ENCODE data around the gene KCNJ6.

DNA sequence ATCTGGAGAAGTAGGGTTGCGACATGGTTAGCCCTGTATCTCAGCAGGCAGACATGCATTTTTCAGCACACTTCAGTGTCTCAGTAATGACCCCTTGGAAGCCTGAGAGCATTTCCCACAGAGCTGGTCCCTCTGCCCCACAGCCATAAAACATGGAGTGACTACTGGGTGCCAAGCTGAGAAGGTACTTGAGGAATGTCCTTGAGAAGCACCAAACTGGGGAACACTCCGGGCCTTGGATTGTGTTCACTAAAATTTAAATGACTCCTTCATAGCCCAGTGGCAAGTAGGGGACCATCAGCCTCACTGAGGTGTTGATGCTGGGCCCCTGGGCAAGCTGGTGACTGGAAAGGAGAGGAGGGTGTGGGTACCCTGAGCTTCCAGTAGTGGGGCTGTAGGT, 54.7 kb downstream of the KCNJ6 start:
- TF ChIP-seq, protein P1, sequence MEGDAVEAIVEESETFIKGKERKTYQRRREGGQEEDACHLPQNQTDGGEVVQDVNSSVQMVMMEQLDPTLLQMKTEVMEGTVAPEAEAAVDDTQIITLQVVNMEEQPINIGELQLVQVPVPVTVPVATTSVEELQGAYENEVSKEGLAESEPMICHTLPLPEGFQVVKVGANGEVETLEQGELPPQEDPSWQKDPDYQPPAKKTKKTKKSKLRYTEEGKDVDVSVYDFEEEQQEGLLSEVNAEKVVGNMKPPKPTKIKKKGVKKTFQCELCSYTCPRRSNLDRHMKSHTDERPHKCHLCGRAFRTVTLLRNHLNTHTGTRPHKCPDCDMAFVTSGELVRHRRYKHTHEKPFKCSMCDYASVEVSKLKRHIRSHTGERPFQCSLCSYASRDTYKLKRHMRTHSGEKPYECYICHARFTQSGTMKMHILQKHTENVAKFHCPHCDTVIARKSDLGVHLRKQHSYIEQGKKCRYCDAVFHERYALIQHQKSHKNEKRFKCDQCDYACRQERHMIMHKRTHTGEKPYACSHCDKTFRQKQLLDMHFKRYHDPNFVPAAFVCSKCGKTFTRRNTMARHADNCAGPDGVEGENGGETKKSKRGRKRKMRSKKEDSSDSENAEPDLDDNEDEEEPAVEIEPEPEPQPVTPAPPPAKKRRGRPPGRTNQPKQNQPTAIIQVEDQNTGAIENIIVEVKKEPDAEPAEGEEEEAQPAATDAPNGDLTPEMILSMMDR (IDR thresholded peaks at IDR 0.05) = no peak
- no peak for TF ChIP-seq POLR2AphosphoS5 (IDR thresholded peaks at IDR 0.05)
